ENCODE data around the gene LRCH1. TPM values are rescaled to one million over a fixed set of nuclear protein-coding genes. Genes with fewer than 3 reads are reported as not detected.
"Not testable (repeated sequence)": the region's sequence is repeated elsewhere in the genome, so short reads cannot be mapped to it uniquely, and the experiment has no call there.

Gene LRCH1
- total RNA-seq, 1 donor from 2014 or later = 29.6 TPM

- no peak for DNase-seq (ENCODE audit: low spot score in 2 of 2, unreplicated experiment in 2 of 2)
- Mint-ChIP-seq H3K9me3 (peaks cover 4% of the 10 kb centered on the region), H3K27ac (peak overlapping the region; percentile 62), H3K27me3 (ENCODE audit: low read depth) (no peaks in the 10 kb centered on the region), H3K4me3 (no peak overlapping the region), H3K4me1 (peaks cover 17% of the 10 kb centered on the region), H3K36me3 (no peaks in the 10 kb centered on the region)
- TF ChIP-seq, protein P1, sequence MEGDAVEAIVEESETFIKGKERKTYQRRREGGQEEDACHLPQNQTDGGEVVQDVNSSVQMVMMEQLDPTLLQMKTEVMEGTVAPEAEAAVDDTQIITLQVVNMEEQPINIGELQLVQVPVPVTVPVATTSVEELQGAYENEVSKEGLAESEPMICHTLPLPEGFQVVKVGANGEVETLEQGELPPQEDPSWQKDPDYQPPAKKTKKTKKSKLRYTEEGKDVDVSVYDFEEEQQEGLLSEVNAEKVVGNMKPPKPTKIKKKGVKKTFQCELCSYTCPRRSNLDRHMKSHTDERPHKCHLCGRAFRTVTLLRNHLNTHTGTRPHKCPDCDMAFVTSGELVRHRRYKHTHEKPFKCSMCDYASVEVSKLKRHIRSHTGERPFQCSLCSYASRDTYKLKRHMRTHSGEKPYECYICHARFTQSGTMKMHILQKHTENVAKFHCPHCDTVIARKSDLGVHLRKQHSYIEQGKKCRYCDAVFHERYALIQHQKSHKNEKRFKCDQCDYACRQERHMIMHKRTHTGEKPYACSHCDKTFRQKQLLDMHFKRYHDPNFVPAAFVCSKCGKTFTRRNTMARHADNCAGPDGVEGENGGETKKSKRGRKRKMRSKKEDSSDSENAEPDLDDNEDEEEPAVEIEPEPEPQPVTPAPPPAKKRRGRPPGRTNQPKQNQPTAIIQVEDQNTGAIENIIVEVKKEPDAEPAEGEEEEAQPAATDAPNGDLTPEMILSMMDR (IDR thresholded peaks at IDR 0.05; ENCODE audit: unreplicated experiment) = no peak
Measured at GRCh38 chr13:46516599-46517338, 36.2 kb upstream of the LRCH1 start.

- not testable (repeated sequence) for H3K27ac Mint-ChIP-seq; H3K27me3 Mint-ChIP-seq (ENCODE audit: low read depth); H3K9me3 Mint-ChIP-seq; H3K4me3 Mint-ChIP-seq; H3K36me3 Mint-ChIP-seq; DNase-seq (ENCODE audit: low spot score in 2 of 2, unreplicated experiment in 2 of 2)
- peaks cover 21% of the 10 kb centered on the region for H3K4me1 Mint-ChIP-seq
Measured at GRCh38 chr13:46517748-46518147, 35.2 kb upstream of the LRCH1 start.

GRCh38 chr13:46519182-46519581 lies 33.8 kb upstream of the LRCH1 start:
- Mint-ChIP-seq H3K36me3 (no peaks in the 10 kb centered on the region), H3K27me3 (ENCODE audit: low read depth) (no peaks in the 10 kb centered on the region), H3K4me3 (no peak overlapping the region), H3K9me3 (peaks cover 4% of the 10 kb centered on the region), H3K4me1 (peaks cover 21% of the 10 kb centered on the region), H3K27ac (no peak overlapping the region)
- DNase-seq (ENCODE audit: low spot score in 2 of 2, unreplicated experiment in 2 of 2) = no peak
- TF ChIP-seq, protein P1 (IDR thresholded peaks at IDR 0.05; ENCODE audit: unreplicated experiment) = no peak

- TF ChIP-seq, protein P1 (IDR thresholded peaks at IDR 0.05; ENCODE audit: unreplicated experiment) = no peak
- no peak overlapping the region for H3K4me3 Mint-ChIP-seq
- no peak for DNase-seq (ENCODE audit: low spot score in 2 of 2, unreplicated experiment in 2 of 2)
- H3K4me1 Mint-ChIP-seq = peaks cover 21% of the 10 kb centered on the region
- H3K36me3 Mint-ChIP-seq = no peaks in the 10 kb centered on the region
- no peak overlapping the region for H3K27ac Mint-ChIP-seq
- peaks cover 4% of the 10 kb centered on the region for H3K9me3 Mint-ChIP-seq
- H3K27me3 Mint-ChIP-seq (ENCODE audit: low read depth) = no peaks in the 10 kb centered on the region
Measured at GRCh38 chr13:46520166-46520565, 32.8 kb upstream of the LRCH1 start.

GRCh38 chr13:46521486-46521885 lies 31.5 kb upstream of the LRCH1 start:
- Mint-ChIP-seq H3K4me1 (peaks cover 26% of the 10 kb centered on the region), H3K27ac (no peak overlapping the region), H3K36me3 (no peaks in the 10 kb centered on the region), H3K9me3 (no peaks in the 10 kb centered on the region), H3K27me3 (ENCODE audit: low read depth) (no peaks in the 10 kb centered on the region), H3K4me3 (no peak overlapping the region)
- TF ChIP-seq, protein P1 (IDR thresholded peaks at IDR 0.05; ENCODE audit: unreplicated experiment) = no peak
- DNase-seq (ENCODE audit: low spot score in 2 of 2, unreplicated experiment in 2 of 2) = no peak

- H3K27ac Mint-ChIP-seq = no peak overlapping the region
- H3K27me3 Mint-ChIP-seq (ENCODE audit: low read depth) = no peaks in the 10 kb centered on the region
- no peak overlapping the region for H3K4me3 Mint-ChIP-seq
- H3K9me3 Mint-ChIP-seq = no peaks in the 10 kb centered on the region
- TF ChIP-seq, protein P1 (IDR thresholded peaks at IDR 0.05; ENCODE audit: unreplicated experiment) = no peak
- H3K4me1 Mint-ChIP-seq = peaks cover 26% of the 10 kb centered on the region
- H3K36me3 Mint-ChIP-seq = no peaks in the 10 kb centered on the region
- no peak for DNase-seq (ENCODE audit: low spot score in 2 of 2, unreplicated experiment in 2 of 2)
Measured at GRCh38 chr13:46521921-46522747, 30.8 kb upstream of the LRCH1 start.
